Activated CD4-positive, alpha-beta memory T cell treated with anti-CD3 and anti-CD28 coated beads for 36 hours (primary cell): ENCODE measurements around the gene ABCA4. TPM values are rescaled to one million over a fixed set of nuclear protein-coding genes. Genes with fewer than 3 reads are reported as not detected.

Experiments
- CTCF ChIA-PET: fragments of 350-600 bp; sonication (Branson Sonifier 250); formaldehyde crosslinking; loops from one replicate; lab custom pipeline; 2021; ENCODE audit warnings: antibody characterized with exemption, inconsistent platforms; lab: Charles Lee
- POLR2A ChIA-PET: fragments of 350-600 bp; sonication (Branson Sonifier 250); formaldehyde crosslinking; loops from one replicate; lab custom pipeline; 2021; ENCODE audit warnings: antibody characterized with exemption; lab: Charles Lee
- DNase-seq: peaks from one replicate; pipeline ENCODE4 v3.0.0-alpha.2; 2020
- H3K27ac Mint-ChIP-seq: one replicate; pipeline ENCODE4 v1.8.0; 2021; ENCODE audit warnings: mixed read lengths
- H3K27me3 Mint-ChIP-seq: one replicate; pipeline ENCODE4 v1.8.0; 2021; ENCODE audit warnings: mixed read lengths
- H3K36me3 Mint-ChIP-seq: one replicate; pipeline ENCODE4 v1.8.0; 2021; ENCODE audit warnings: mixed read lengths
- H3K4me1 Mint-ChIP-seq: one replicate; pipeline ENCODE4 v1.8.0; 2021; ENCODE audit warnings: low read depth, mixed read lengths
- H3K4me3 Mint-ChIP-seq: one replicate; pipeline ENCODE4 v1.8.0; 2021; ENCODE audit warnings: mild to moderate bottlenecking, mixed read lengths
- H3K9me3 Mint-ChIP-seq: one replicate; pipeline ENCODE4 v1.8.0; 2021; ENCODE audit warnings: mixed read lengths
- intact Hi-C: fragments of 100-400 bp; cut with micrococcal nuclease; formaldehyde crosslinking; loops from one replicate; pipeline ENCODE4 v1.15.1; 2023
- total RNA-seq, 2 experiments: library from RNA; stranded (reverse); gene quantifications; one replicate each; pipeline ENCODE4 v1.2.3, GENCODE V29; 2021

ABCA4 gene
- total RNA-seq, 2 experiments from 2014 or later = not detected

GRCh38 chr1:94109478-94109877 is 11.5 kb downstream of the ABCA4 start:
- H3K36me3 Mint-ChIP-seq = no peaks in the 10 kb centered on the region
- intact Hi-C loops = no loop called here
- H3K4me3 Mint-ChIP-seq = no peak overlapping the region
- peaks cover 12% of the 10 kb centered on the region for H3K27me3 Mint-ChIP-seq
- H3K27ac Mint-ChIP-seq = no peak overlapping the region
- no peaks in the 10 kb centered on the region for H3K9me3 Mint-ChIP-seq
- DNase-seq = no peak
- CTCF ChIA-PET = no interaction called here
- POLR2A ChIA-PET = no interaction called here
- H3K4me1 Mint-ChIP-seq = no peaks in the 10 kb centered on the region

GRCh38 chr1:94107141-94107540 is 13.8 kb downstream of the ABCA4 start:
- no peaks in the 10 kb centered on the region for H3K9me3 Mint-ChIP-seq
- ChIA-PET CTCF (no interaction called here), POLR2A (no interaction called here)
- no peak overlapping the region for H3K27ac Mint-ChIP-seq
- H3K4me3 Mint-ChIP-seq = no peak overlapping the region
- DNase-seq = no peak
- no peaks in the 10 kb centered on the region for H3K4me1 Mint-ChIP-seq
- no peaks in the 10 kb centered on the region for H3K36me3 Mint-ChIP-seq
- H3K27me3 Mint-ChIP-seq = peaks cover 12% of the 10 kb centered on the region
- intact Hi-C loops = no loop called here

GRCh38 chr1:94106716-94107115 is 14.2 kb downstream of the ABCA4 start:
- Mint-ChIP-seq H3K27ac (no peak overlapping the region), H3K4me1 (no peaks in the 10 kb centered on the region), H3K9me3 (no peaks in the 10 kb centered on the region), H3K36me3 (no peaks in the 10 kb centered on the region), H3K27me3 (peaks cover 12% of the 10 kb centered on the region), H3K4me3 (no peak overlapping the region)
- intact Hi-C loops = no loop called here
- ChIA-PET POLR2A (no interaction called here), CTCF (no interaction called here)
- DNase-seq = no peak

- no peaks in the 10 kb centered on the region for H3K4me1 Mint-ChIP-seq
- H3K4me3 Mint-ChIP-seq = no peak overlapping the region
- no peaks in the 10 kb centered on the region for H3K36me3 Mint-ChIP-seq
- H3K9me3 Mint-ChIP-seq = no peaks in the 10 kb centered on the region
- ChIA-PET CTCF (no interaction called here), POLR2A (no interaction called here)
- no peak for DNase-seq
- H3K27me3 Mint-ChIP-seq = peaks cover 12% of the 10 kb centered on the region
- no peak overlapping the region for H3K27ac Mint-ChIP-seq
- intact Hi-C loops = no loop called here
Measured at GRCh38 chr1:94105957-94106529, 14.9 kb downstream of the ABCA4 start.

GRCh38 chr1:94105581-94105952 is 15.4 kb downstream of the ABCA4 start:
- CTCF ChIA-PET = no interaction called here
- no peak for DNase-seq
- Mint-ChIP-seq H3K9me3 (no peaks in the 10 kb centered on the region), H3K27ac (no peak overlapping the region), H3K27me3 (peaks cover 12% of the 10 kb centered on the region), H3K4me1 (no peaks in the 10 kb centered on the region), H3K36me3 (no peaks in the 10 kb centered on the region), H3K4me3 (no peak overlapping the region)
- POLR2A ChIA-PET = no interaction called here
- intact Hi-C loops = no loop called here

- H3K4me1 Mint-ChIP-seq = no peaks in the 10 kb centered on the region
- H3K4me3 Mint-ChIP-seq = no peak overlapping the region
- no peaks in the 10 kb centered on the region for H3K9me3 Mint-ChIP-seq
- POLR2A ChIA-PET = no interaction called here
- H3K27ac Mint-ChIP-seq = no peak overlapping the region
- CTCF ChIA-PET = no interaction called here
- no peaks in the 10 kb centered on the region for H3K36me3 Mint-ChIP-seq
- DNase-seq = no peak
- H3K27me3 Mint-ChIP-seq = peaks cover 12% of the 10 kb centered on the region
- intact Hi-C loops = no loop called here
Measured at GRCh38 chr1:94104776-94105580, 16.0 kb downstream of the ABCA4 start.

- POLR2A ChIA-PET = no interaction called here
- H3K4me1 Mint-ChIP-seq = no peaks in the 10 kb centered on the region
- H3K4me3 Mint-ChIP-seq = no peak overlapping the region
- H3K36me3 Mint-ChIP-seq = no peaks in the 10 kb centered on the region
- peaks cover 12% of the 10 kb centered on the region for H3K27me3 Mint-ChIP-seq
- H3K9me3 Mint-ChIP-seq = no peaks in the 10 kb centered on the region
- intact Hi-C loops = no loop called here
- no peak for DNase-seq
- CTCF ChIA-PET = no interaction called here
- H3K27ac Mint-ChIP-seq = no peak overlapping the region
Measured at GRCh38 chr1:94104127-94104684, 16.7 kb downstream of the ABCA4 start.

- no peak for DNase-seq
- peaks cover 12% of the 10 kb centered on the region for H3K27me3 Mint-ChIP-seq
- ChIA-PET POLR2A (no interaction called here), CTCF (no interaction called here)
- H3K4me3 Mint-ChIP-seq = no peak overlapping the region
- no peaks in the 10 kb centered on the region for H3K4me1 Mint-ChIP-seq
- no peaks in the 10 kb centered on the region for H3K9me3 Mint-ChIP-seq
- H3K27ac Mint-ChIP-seq = no peak overlapping the region
- H3K36me3 Mint-ChIP-seq = no peaks in the 10 kb centered on the region
- intact Hi-C loops = no loop called here
Measured at GRCh38 chr1:94103608-94104007, 17.3 kb downstream of the ABCA4 start.

- no peak overlapping the region for H3K4me3 Mint-ChIP-seq
- no peaks in the 10 kb centered on the region for H3K36me3 Mint-ChIP-seq
- ChIA-PET CTCF (no interaction called here), POLR2A (no interaction called here)
- H3K27me3 Mint-ChIP-seq = peaks cover 2% of the 10 kb centered on the region
- H3K27ac Mint-ChIP-seq = no peak overlapping the region
- no peaks in the 10 kb centered on the region for H3K9me3 Mint-ChIP-seq
- H3K4me1 Mint-ChIP-seq = no peaks in the 10 kb centered on the region
- intact Hi-C loops = no loop called here
- DNase-seq = no peak
Measured at GRCh38 chr1:94101613-94102525, 19.1 kb downstream of the ABCA4 start.

GRCh38 chr1:94100785-94101612 is 19.9 kb downstream of the ABCA4 start:
- H3K36me3 Mint-ChIP-seq = no peaks in the 10 kb centered on the region
- DNase-seq = no peak
- no peak overlapping the region for H3K4me3 Mint-ChIP-seq

GRCh38 chr1:94100129-94100784 is 20.7 kb downstream of the ABCA4 start:
- H3K4me3 Mint-ChIP-seq = no peak overlapping the region
- H3K27ac Mint-ChIP-seq = no peak overlapping the region
- CTCF ChIA-PET = interaction anchor here (1.0 kb wide), 1 partner anchor 61 kb away, joined by 4 read pairs; no protein-coding TSS in a partner anchor

More at GRCh38 chr1:94100785-94101612, 19.9 kb downstream of the ABCA4 start:
- intact Hi-C loops = no loop called here
- no peaks in the 10 kb centered on the region for H3K9me3 Mint-ChIP-seq
- ChIA-PET POLR2A (no interaction called here), CTCF (interaction anchor here (1.0 kb wide), 1 partner anchor 62 kb away, joined by 4 read pairs; no protein-coding TSS in a partner anchor)
- no peaks in the 10 kb centered on the region for H3K27me3 Mint-ChIP-seq
- no peak overlapping the region for H3K27ac Mint-ChIP-seq
- H3K4me1 Mint-ChIP-seq = no peaks in the 10 kb centered on the region

More at GRCh38 chr1:94100129-94100784, 20.7 kb downstream of the ABCA4 start:
- Mint-ChIP-seq H3K4me1 (no peaks in the 10 kb centered on the region), H3K36me3 (no peaks in the 10 kb centered on the region), H3K9me3 (no peaks in the 10 kb centered on the region), H3K27me3 (no peaks in the 10 kb centered on the region)
- DNase-seq = no peak
- intact Hi-C loops = no loop called here
- POLR2A ChIA-PET = no interaction called here
